ENCODE data around the gene SLC6A19.

DNA sequence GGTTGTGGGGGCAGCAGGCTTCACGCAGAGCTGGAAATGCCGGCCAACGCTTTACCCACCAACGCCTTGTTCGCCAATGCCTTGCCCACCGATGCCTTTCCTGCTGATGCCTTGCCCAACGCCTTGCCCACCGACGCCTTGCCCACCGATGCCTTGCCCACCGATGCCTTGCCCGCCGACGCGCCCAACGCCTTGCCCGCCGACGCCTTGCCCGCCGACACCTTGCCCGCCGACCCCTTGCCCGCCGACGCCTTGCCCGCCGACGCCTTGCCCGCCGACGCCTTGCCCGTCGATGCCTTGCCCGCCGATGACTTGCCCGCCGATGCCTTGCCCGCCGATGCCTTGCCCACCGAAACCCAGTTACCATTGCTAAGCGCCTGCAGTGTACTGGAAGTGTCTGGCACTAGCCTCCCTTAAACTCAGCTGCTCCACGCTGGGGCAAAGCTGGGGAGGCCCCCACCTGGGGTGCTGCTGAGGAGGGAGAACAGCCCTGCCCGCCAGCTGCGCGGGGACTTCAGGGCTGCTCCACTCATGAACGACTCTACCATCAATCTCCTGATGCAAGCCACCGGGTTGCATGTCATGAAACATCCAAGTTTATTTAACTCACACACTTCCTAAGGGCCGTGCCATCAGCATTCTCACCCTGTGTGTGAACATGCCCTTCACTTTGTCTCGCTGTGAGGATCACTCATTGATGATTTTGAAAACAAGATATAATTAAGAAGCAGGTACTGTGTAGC is 25.6 kb downstream of the SLC6A19 start:
- TF ChIP-seq KLF10 (tag by site-specific recombination; IDR thresholded peaks at IDR 0.05) (no peak), ZNF548 (tag by site-specific recombination; IDR thresholded peaks at IDR 0.05) (no peak), KLF9 (tag by site-specific recombination; IDR thresholded peaks at IDR 0.05; ENCODE audit: low read depth) (no peak), ZNF19 (tag by site-specific recombination; IDR thresholded peaks at IDR 0.05; ENCODE audit: low read depth) (no peak), ZNF138 (tag by site-specific recombination; IDR thresholded peaks at IDR 0.05; ENCODE audit: borderline replicate concordance) (no peak), SP2 (tag by site-specific recombination; IDR thresholded peaks at IDR 0.05) (no peak), ZFP41 (tag by site-specific recombination; IDR thresholded peaks at IDR 0.05; ENCODE audit: borderline replicate concordance) (no peak), ZNF202 (tag by site-specific recombination; IDR thresholded peaks at IDR 0.05; ENCODE audit: borderline replicate concordance) (no peak)
- TF ChIP-seq, protein P1, sequence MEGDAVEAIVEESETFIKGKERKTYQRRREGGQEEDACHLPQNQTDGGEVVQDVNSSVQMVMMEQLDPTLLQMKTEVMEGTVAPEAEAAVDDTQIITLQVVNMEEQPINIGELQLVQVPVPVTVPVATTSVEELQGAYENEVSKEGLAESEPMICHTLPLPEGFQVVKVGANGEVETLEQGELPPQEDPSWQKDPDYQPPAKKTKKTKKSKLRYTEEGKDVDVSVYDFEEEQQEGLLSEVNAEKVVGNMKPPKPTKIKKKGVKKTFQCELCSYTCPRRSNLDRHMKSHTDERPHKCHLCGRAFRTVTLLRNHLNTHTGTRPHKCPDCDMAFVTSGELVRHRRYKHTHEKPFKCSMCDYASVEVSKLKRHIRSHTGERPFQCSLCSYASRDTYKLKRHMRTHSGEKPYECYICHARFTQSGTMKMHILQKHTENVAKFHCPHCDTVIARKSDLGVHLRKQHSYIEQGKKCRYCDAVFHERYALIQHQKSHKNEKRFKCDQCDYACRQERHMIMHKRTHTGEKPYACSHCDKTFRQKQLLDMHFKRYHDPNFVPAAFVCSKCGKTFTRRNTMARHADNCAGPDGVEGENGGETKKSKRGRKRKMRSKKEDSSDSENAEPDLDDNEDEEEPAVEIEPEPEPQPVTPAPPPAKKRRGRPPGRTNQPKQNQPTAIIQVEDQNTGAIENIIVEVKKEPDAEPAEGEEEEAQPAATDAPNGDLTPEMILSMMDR (tag by site-specific recombination; IDR thresholded peaks at IDR 0.05), result no peak
- TF ChIP-seq, protein P2, sequence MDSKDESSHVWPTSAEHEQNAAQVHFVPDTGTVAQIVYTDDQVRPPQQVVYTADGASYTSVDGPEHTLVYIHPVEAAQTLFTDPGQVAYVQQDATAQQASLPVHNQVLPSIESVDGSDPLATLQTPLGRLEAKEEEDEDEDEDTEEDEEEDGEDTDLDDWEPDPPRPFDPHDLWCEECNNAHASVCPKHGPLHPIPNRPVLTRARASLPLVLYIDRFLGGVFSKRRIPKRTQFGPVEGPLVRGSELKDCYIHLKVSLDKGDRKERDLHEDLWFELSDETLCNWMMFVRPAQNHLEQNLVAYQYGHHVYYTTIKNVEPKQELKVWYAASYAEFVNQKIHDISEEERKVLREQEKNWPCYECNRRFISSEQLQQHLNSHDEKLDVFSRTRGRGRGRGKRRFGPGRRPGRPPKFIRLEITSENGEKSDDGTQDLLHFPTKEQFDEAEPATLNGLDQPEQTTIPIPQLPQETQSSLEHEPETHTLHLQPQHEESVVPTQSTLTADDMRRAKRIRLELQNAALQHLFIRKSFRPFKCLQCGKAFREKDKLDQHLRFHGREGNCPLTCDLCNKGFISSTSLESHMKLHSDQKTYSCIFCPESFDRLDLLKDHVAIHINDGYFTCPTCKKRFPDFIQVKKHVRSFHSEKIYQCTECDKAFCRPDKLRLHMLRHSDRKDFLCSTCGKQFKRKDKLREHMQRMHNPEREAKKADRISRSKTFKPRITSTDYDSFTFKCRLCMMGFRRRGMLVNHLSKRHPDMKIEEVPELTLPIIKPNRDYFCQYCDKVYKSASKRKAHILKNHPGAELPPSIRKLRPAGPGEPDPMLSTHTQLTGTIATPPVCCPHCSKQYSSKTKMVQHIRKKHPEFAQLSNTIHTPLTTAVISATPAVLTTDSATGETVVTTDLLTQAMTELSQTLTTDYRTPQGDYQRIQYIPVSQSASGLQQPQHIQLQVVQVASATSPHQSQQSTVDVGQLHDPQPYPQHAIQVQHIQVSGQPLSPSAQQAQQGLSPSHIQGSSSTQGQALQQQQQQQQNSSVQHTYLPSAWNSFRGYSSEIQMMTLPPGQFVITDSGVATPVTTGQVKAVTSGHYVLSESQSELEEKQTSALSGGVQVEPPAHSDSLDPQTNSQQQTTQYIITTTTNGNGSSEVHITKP (tag by site-specific recombination; IDR thresholded peaks at IDR 0.05), result no peak
- TF ChIP-seq, protein P3, sequence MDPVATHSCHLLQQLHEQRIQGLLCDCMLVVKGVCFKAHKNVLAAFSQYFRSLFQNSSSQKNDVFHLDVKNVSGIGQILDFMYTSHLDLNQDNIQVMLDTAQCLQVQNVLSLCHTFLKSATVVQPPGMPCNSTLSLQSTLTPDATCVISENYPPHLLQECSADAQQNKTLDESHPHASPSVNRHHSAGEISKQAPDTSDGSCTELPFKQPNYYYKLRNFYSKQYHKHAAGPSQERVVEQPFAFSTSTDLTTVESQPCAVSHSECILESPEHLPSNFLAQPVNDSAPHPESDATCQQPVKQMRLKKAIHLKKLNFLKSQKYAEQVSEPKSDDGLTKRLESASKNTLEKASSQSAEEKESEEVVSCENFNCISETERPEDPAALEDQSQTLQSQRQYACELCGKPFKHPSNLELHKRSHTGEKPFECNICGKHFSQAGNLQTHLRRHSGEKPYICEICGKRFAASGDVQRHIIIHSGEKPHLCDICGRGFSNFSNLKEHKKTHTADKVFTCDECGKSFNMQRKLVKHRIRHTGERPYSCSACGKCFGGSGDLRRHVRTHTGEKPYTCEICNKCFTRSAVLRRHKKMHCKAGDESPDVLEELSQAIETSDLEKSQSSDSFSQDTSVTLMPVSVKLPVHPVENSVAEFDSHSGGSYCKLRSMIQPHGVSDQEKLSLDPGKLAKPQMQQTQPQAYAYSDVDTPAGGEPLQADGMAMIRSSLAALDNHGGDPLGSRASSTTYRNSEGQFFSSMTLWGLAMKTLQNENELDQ (tag by site-specific recombination; IDR thresholded peaks at IDR 0.05; ENCODE audit: low read depth), result no peak
- TF ChIP-seq, protein P4, sequence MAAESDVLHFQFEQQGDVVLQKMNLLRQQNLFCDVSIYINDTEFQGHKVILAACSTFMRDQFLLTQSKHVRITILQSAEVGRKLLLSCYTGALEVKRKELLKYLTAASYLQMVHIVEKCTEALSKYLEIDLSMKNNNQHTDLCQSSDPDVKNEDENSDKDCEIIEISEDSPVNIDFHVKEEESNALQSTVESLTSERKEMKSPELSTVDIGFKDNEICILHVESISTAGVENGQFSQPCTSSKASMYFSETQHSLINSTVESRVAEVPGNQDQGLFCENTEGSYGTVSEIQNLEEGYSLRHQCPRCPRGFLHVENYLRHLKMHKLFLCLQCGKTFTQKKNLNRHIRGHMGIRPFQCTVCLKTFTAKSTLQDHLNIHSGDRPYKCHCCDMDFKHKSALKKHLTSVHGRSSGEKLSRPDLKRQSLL (tag by site-specific recombination; IDR thresholded peaks at IDR 0.05), result no peak
- TF ChIP-seq, protein P5, sequence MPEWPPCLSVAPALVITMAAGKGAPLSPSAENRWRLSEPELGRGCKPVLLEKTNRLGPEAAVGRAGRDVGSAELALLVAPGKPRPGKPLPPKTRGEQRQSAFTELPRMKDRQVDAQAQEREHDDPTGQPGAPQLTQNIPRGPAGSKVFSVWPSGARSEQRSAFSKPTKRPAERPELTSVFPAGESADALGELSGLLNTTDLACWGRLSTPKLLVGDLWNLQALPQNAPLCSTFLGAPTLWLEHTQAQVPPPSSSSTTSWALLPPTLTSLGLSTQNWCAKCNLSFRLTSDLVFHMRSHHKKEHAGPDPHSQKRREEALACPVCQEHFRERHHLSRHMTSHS (tag by site-specific recombination; IDR thresholded peaks at IDR 0.05), result no peak
